ENCODE data around the gene ST3GAL4.
"Not testable (repeated sequence)": the region's sequence is repeated elsewhere in the genome, so short reads cannot be mapped to it uniquely, and the experiment has no call there.

ST3GAL4 gene

DNA sequence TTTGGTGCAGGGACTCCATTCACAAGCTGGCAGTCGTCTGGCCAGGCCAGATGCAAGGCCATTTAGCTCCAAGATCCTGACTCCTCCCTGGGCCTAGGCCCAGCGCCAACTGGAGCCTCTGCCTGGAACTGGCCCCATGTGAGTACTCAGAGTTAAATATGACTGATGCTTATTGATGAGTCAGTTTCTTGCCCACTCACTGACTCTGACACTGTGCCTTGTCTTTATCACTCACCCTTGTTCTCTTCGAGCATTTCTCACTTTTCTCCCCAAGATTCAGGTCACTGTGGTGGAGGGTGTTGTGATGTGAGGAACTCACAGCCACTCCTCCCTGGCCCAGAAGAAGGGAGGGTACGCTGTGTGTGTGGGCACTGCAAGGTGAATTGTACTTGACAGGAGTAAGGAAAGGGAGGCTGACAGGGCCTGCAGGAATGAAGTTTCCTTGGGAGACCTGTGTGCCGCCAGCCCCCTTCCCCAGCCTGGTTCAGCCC is 23.2 kb upstream of the ST3GAL4 start:
- DNase-seq, result no peak

DNA sequence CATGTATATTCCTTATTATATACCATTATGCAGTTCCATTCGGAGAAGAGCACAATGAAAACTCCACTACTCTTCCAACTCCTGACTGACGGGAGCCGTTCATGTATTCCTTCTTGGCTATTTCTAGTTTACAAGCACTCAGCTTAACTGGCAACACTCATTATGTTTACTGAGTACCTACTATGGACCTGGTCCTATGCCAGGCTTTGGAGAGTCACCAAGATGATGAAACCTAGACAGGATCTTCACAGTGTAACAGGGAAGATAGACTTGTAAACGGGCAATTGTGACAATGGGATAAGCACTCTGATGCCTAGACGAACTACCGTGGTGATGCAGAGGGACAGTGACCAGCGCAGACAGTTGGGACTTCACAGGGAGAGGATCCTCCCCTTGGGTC is 22.3 kb upstream of the ST3GAL4 start:
- no peak for DNase-seq

GRCh38 chr11:126334659-126335462 is 20.6 kb upstream of the ST3GAL4 start:
- no peak for DNase-seq

DNA sequence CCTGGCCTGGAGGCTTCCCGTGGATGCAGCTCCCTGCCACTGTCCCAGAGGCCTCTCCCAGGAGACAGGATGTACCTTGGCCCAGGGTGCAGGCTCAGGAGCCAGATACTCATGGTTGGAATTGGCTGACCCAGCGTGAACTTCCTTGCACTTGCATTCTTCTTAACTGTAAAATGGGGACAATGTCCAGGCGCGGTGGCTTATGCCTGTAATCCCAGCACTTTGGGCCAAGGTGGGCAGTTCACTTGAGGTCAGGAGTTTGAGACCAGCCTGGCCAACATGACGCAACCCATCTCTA is 20.1 kb upstream of the ST3GAL4 start:
- DNase-seq, result no peak

- DNase-seq, result no peak
Measured at GRCh38 chr11:126336138-126336541, 19.3 kb upstream of the ST3GAL4 start.

DNA sequence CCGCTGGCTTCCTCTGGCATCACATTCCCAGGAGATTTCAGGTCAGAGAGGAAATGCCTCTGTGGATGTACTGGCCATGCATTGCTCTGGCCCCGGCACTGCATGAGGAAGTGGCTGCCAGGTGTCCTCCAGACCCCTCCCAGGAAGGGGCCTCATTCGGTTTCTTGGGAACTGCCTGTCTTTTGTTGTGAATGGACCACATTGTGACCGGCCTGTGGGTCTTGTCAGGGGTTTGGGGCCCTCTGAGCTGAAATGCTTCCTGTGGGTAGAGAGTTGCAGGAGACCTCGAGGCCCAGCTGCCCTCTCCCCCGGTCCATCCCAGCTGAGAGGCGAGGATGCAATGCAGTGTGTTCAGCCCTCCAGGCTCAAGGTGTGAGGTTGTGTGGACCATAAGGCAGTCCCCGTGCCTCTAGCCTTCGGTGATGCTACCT is 18.8 kb upstream of the ST3GAL4 start:
- DNase-seq, result no peak

DNA sequence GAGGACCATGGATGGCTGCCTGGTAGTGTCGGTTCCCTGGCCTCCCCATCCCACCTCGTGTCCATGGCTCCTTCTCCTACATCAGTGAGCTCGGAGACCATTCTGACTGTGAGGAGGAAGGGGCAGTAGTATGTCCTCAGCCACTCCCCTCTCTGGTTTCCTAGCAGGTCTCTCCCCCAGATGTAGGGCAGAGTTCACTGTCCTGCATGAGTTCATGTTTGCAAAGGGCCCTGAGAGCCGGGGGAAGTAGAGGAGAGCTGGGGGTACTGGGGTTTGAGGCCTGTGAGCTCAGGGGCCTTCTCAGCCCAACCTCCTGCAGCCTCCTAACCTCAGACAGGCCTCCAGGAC is 18.4 kb upstream of the ST3GAL4 start:
- no peak for DNase-seq

GRCh38 chr11:126337474-126338241 is 17.8 kb upstream of the ST3GAL4 start:
- DNase-seq, result no peak

GRCh38 chr11:126338346-126339055 is 17.0 kb upstream of the ST3GAL4 start:
- no peak for DNase-seq

- no peak for DNase-seq
Measured at GRCh38 chr11:126339073-126339862, 16.2 kb upstream of the ST3GAL4 start.

DNA sequence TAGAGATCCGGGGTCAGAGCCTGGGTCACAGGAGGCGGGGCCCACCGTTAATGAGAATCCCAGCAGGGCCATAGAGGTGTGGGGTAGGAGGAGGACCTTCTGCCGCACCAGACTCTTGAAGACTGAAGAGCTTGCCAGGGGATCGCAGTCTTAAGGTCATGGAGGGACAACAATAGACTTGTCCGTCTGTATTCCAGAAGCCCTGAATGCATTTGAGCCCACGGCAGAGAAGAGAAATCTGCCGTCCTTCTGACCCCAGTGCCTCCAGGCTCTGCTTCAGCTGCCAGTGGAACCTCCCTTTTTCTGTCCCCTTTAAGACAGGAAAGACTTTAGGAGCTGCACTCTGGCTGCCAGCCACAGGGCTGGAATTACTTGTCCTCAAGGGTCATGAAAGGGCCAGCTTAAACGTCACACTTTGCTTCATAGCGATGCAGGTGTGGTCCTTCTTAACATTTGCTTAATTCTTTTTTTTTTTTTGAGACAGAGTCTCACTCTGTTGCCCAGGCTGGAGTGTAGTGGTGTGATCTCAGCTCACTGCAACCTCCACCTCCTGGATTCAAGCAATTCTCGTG is 15.5 kb upstream of the ST3GAL4 start:
- DNase-seq, result no peak

GRCh38 chr11:126340960-126341606 is 14.4 kb upstream of the ST3GAL4 start:
- no peak for DNase-seq

- no peak for DNase-seq
Measured at GRCh38 chr11:126341760-126342161, 13.7 kb upstream of the ST3GAL4 start.

DNA sequence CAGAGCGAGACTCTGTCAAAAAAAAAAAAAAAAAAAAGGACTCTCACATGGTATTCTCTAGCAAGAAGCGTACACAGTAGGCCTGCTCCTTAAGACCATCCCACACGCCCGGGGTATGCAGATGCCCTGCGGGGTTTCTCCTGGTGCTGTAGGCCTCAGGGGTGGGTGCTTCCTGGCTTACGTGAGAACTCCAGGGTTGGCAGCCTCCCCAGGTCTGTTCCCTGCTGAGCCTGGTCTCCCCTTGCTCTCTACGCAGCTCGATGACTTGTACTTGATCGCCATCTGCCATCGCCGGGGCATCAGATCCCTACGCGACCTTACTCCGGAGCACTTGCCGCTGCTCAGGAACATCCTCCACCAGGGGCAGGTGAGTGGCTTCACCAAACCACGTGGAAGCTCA is 12.4 kb upstream of the ST3GAL4 start:
- DNase-seq, result no peak

DNA sequence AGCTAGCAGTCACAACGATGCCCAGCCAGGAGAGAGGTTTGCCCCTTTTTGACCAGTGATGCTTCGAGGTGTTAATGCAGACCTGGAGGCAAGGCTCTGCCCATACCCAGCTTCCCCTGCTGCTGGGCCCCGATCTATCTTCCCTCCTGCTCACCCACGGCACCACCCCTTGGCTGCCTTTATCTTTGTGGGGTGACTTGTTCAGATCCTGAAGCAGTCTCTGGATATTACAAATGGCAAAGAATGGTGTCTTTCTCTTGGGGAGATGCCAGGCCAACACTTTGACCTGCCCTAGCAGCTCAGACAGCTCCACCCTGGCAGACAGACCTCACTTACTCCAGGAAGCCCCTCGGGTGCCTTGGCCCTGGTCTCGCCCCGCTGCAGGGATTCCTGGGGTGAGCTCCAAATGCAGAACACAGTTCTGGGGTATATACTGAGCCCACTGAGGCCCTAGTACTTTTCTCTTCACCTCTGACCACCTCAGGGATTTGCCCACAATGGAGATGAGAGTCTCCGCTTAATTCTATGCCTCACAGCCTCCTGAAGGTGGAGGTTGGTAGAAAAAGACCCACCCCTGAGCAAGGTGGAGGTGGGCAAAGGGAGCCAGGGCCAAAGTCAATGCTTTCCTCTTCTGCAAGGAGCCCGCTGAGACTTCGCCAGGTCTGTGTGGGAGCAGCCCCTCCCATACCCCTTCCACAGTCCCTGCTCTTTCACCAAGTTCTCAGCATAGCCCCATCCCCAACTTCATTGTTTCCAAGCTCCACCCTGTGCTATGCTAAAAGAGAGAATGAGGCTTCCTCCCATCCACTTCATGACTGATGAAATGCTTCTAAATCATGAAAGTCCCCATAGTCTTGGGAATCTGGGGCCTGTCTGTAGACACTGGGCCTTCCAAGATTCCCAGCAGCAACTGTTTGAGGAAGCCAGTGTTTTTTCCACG is 11.1 kb upstream of the ST3GAL4 start:
- DNase-seq, result no peak

- DNase-seq, result no peak
Measured at GRCh38 chr11:126345283-126345682, 10.2 kb upstream of the ST3GAL4 start.

GRCh38 chr11:126345759-126346585 is 9.5 kb upstream of the ST3GAL4 start:
- DNase-seq, result no peak

DNA sequence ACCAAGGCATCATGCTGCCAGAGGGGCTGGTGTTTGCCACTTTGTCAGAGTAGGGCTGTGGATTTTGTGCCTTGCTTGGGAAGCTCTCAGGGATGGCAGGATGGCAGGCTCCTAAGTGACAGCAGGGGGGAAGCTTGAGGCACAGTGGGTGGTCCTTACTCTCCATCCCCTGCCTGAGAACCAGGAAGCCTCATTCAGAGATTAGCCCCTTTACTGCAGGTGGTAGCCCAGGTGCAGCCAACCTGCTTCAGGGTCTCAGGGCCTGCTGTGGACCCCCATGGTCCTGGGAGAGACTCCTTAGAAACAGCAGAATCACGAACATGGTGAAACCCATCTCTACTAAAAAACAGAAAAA is 8.9 kb upstream of the ST3GAL4 start:
- DNase-seq, result no peak

- DNase-seq, result not testable (repeated sequence)
Measured at GRCh38 chr11:126346946-126347345, 8.5 kb upstream of the ST3GAL4 start.

Data from activated naive CD4-positive, alpha-beta T cell treated with Interleukin-2 at 50 U/mL for 16 hours (primary cell).